Vagina (tissue), 2 donors: ENCODE measurements around the gene OR9G4. TPM values are rescaled to one million over a fixed set of nuclear protein-coding genes. Genes with fewer than 3 reads are reported as not detected.

ENCODE experiments used
- DNase-seq, 2 donors: peaks; one replicate each; pipeline ENCODE4 v3.0.0-alpha.2; 2017; ENCODE audit errors: extremely low spot score in 2 of 2
- H3K27ac ChIP-seq: fragments of 200-600 bp; sonication (generic); one replicate; pipeline ENCODE4 v1.5.1; 2019
- H3K27me3 ChIP-seq: fragments of 200-600 bp; sonication (generic); one replicate; pipeline ENCODE4 v1.5.1; 2019
- H3K36me3 ChIP-seq, 2 donors: fragments of 200-600 bp; sonication (generic); one replicate each; pipeline ENCODE4 v1.5.1; 2017 to 2019
- H3K4me1 ChIP-seq: fragments of 200-600 bp; sonication (generic); one replicate; pipeline ENCODE4 v1.5.1; 2019
- H3K4me3 ChIP-seq, 2 donors: fragments of 200-600 bp; sonication (generic); 1 replicate in 1 of 2; 2 replicates in 1 of 2; pipeline ENCODE4 v1.5.1; 2016 to 2019
- H3K9me3 ChIP-seq: fragments of 200-600 bp; sonication (generic); one replicate; pipeline ENCODE4 v1.5.1; 2019
- CTCF ChIP-seq, 3 experiments: fragments of 450-650 bp in 2 of 3; fragments of 200-600 bp in 1 of 3; sonication (generic) in 1 of 3; IDR thresholded peaks; one replicate each; pipeline ENCODE4 v1.5.1; 2017 to 2019; ENCODE audit warnings: antibody characterized with exemption in 3 of 3, mild to moderate bottlenecking in 2 of 3, moderate library complexity in 2 of 3
- POLR2A ChIP-seq, 2 donors: fragments of 450-650 bp; IDR thresholded peaks; one replicate each; pipeline ENCODE4 v1.6.1; 2017; ENCODE audit warnings: antibody characterized with exemption in 2 of 2, mild to moderate bottlenecking in 2 of 2, moderate library complexity in 2 of 2
- POLR2AphosphoS5 ChIP-seq, 2 donors: sonication (generic); formaldehyde crosslinking; IDR thresholded peaks; one replicate each; pipeline ENCODE4 v1.9.0; 2017; ENCODE audit warnings: antibody characterized with exemption in 2 of 2, mild to moderate bottlenecking in 2 of 2, low read depth in 1 of 2; ENCODE audit not compliant: insufficient read depth in 1 of 2
- intact Hi-C: fragments of 100-400 bp; cut with DNase I; formaldehyde crosslinking; loops from one replicate; pipeline ENCODE4 v1.15.1; 2023
- microRNA-seq: library from miRNA; unstranded; fragments of <30 nt; microRNA quantifications from one replicate; pipeline ENCODE4, GENCODE V29; 2017; ENCODE audit warnings: borderline number of aligned reads, borderline replicate concordance
- small RNA-seq: library from RNA; depleted of rRNA; stranded (forward); fragments of <200 nt; gene quantifications from one replicate; pipeline ENCODE3, GENCODE V24; 2016
- total RNA-seq: library from RNA; depleted of rRNA; stranded (reverse); fragments of >200 nt; gene quantifications from one replicate; pipeline ENCODE4 v1.2.3, GENCODE V29; 2016

Gene OR9G4
- total RNA-seq, 1 donor from 2014 or later, result not detected

- H3K9me3 ChIP-seq, result no peaks in the 10 kb centered on the region
- H3K27ac ChIP-seq, result no peak within 1 kb of the TSS
- TF ChIP-seq POLR2A (IDR thresholded peaks at IDR 0.05) (no peak), CTCF (IDR thresholded peaks at IDR 0.05) (no peak)
These were observed 49.7 kb downstream of the OR9G4 start, which contains the start of gene OR9G1 for GRCh38 chr11:56698795-56699194. OR9G1 (plus strand) TSS chr11:56699095; CDS start chr11:56700388, 1,293 bp downstream.

GRCh38 chr11:56693428-56693827 lies 55.1 kb downstream of the OR9G4 start:
- Histone ChIP-seq H3K9me3 (no peaks in the 10 kb centered on the region), H3K27me3 (no peaks in the 10 kb centered on the region), H3K27ac (no peak overlapping the region), H3K4me1 (no peaks in the 10 kb centered on the region), H3K4me3 (no peak overlapping the region), H3K36me3 (no peaks in the 10 kb centered on the region)
- intact Hi-C loops, result no loop called here
- TF ChIP-seq POLR2AphosphoS5 (IDR thresholded peaks at IDR 0.05; ENCODE audit: insufficient read depth in 1 of 2, low read depth in 1 of 2) (no peak), CTCF (IDR thresholded peaks at IDR 0.05) (no peak), POLR2A (IDR thresholded peaks at IDR 0.05) (no peak)
- no peak for DNase-seq

More at GRCh38 chr11:56698795-56699194, 49.7 kb downstream of the OR9G4 start, which contains the start of gene OR9G1:
- no peak for DNase-seq
- H3K36me3 ChIP-seq, result no peaks in the 10 kb centered on the region
- no peak within 1 kb of the TSS for H3K4me3 ChIP-seq
- intact Hi-C loops, result no loop called here
- H3K4me1 ChIP-seq, result no peaks in the 10 kb centered on the region
- H3K27me3 ChIP-seq, result no peaks in the 10 kb centered on the region

Small RNAs within 50 kb of the gene (microRNA-seq; reads per million reads assigned to microRNA genes)
- not detected for gene MIR6128

Small RNAs within 50 kb of the gene (small RNA-seq; reads per million reads assigned to genes)
- gene AP001803.1, result not detected
- gene MIR6128, result not detected

Other genes with a start within 250 kb of the OR9G4 start
- gene OR5M11, start 205.4 kb downstream of the OR9G4 start, total RNA-seq, result not detected
- not detected for gene OR5M10, start 171.0 kb downstream of the OR9G4 start, total RNA-seq
- gene OR5M1, start 133.8 kb downstream of the OR9G4 start, total RNA-seq, result not detected
- gene OR5AP2, start 106.3 kb downstream of the OR9G4 start, total RNA-seq, result not detected
- not detected for gene OR5AR1, start 85.0 kb downstream of the OR9G4 start, total RNA-seq
- not detected for gene OR9G1, start 49.6 kb downstream of the OR9G4 start, total RNA-seq
- not detected for gene OR5AK2, start 240.2 kb upstream of the OR9G4 start, total RNA-seq